Thoracic aorta (tissue), 2 donors: Measurements from ENCODE around the gene PRKCA. TPM values are rescaled to one million over a fixed set of nuclear protein-coding genes. Genes with fewer than 3 reads are reported as not detected.

Experiments
- ATAC-seq: fragments of 150-250 bp; one replicate; pipeline ENCODE4 v1.8.0; 2017; ENCODE audit warnings: low read depth; ENCODE audit not compliant: insufficient number of reproducible peaks, low FRiP score
- DNase-seq: peaks from one replicate; pipeline ENCODE4 v3.0.0-alpha.2; 2020; ENCODE audit warnings: low spot score
- H3K27ac ChIP-seq, 2 donors: fragments of 200-600 bp; sonication (generic); 1 replicate in 1 of 2; 2 replicates in 1 of 2; pipeline ENCODE4 v1.5.1; 2016; ENCODE audit warnings: mild to moderate bottlenecking in 2 of 2, moderate library complexity in 2 of 2
- H3K27me3 ChIP-seq: fragments of 200-600 bp; sonication (generic); replicated peaks from 2 replicates; pipeline ENCODE4 v1.6.0; 2016; ENCODE audit warnings: mild to moderate bottlenecking; ENCODE audit not compliant: insufficient read depth
- H3K36me3 ChIP-seq: fragments of 200-600 bp; sonication (generic); one replicate; pipeline ENCODE4 v1.5.1; 2016
- H3K4me1 ChIP-seq, 2 donors: fragments of 200-600 bp; sonication (generic); 1 replicate in 1 of 2; 2 replicates in 1 of 2; pipeline versions ENCODE4 v1.5.1 to v1.6.0; 2016; ENCODE audit warnings: low read depth in 2 of 2, mild to moderate bottlenecking in 1 of 2; ENCODE audit not compliant: control insufficient read depth in 1 of 2
- H3K4me3 ChIP-seq: fragments of 200-600 bp; sonication (generic); 2 replicates; pipeline ENCODE4 v1.5.1; 2016; ENCODE audit warnings: mild to moderate bottlenecking
- H3K9me3 ChIP-seq: fragments of 200-600 bp; sonication (generic); 2 replicates; pipeline ENCODE4 v1.5.1; 2016
- CTCF ChIP-seq: fragments of 200-600 bp; sonication (generic); IDR thresholded peaks from one replicate; pipeline ENCODE4 v1.5.1; 2019; ENCODE audit warnings: antibody characterized with exemption
- total RNA-seq, 2 donors: library from RNA; depleted of rRNA; stranded (reverse); fragments of >200 nt; gene quantifications; one replicate each; pipeline versions ENCODE4 v1.1.0 to v1.2.3, GENCODE V29; 2016

Gene PRKCA
- total RNA-seq, 2 donors from 2014 or later = 9.1 to 11.6 TPM

- Histone ChIP-seq H3K4me1 (no peaks in the 10 kb centered on the region), H3K27me3 (no peaks in the 10 kb centered on the region), H3K4me3 (no peak overlapping the region), H3K27ac (no peak overlapping the region), H3K9me3 (no peaks in the 10 kb centered on the region), H3K36me3 (no peaks in the 10 kb centered on the region)
- DNase-seq (no peak), ATAC-seq (no peak)
- no peak for TF ChIP-seq CTCF
These were observed 190.2 kb downstream of the PRKCA start for GRCh38 chr17:66492561-66493005.

GRCh38 chr17:66493283-66494019 lies 191.0 kb downstream of the PRKCA start:
- Histone ChIP-seq H3K4me1 (no peaks in the 10 kb centered on the region), H3K9me3 (no peaks in the 10 kb centered on the region), H3K4me3 (no peak overlapping the region), H3K27me3 (no peaks in the 10 kb centered on the region), H3K27ac (no peak overlapping the region), H3K36me3 (no peaks in the 10 kb centered on the region)
- ATAC-seq (no peak), DNase-seq (no peak)
- TF ChIP-seq CTCF = no peak

GRCh38 chr17:66494023-66494803 lies 191.8 kb downstream of the PRKCA start:
- no peak overlapping the region for H3K27ac ChIP-seq
- H3K4me3 ChIP-seq = no peak overlapping the region
- DNase-seq (no peak), ATAC-seq (no peak)
- H3K4me1 ChIP-seq = no peaks in the 10 kb centered on the region
- TF ChIP-seq CTCF = no peak
- no peaks in the 10 kb centered on the region for H3K36me3 ChIP-seq
- no peaks in the 10 kb centered on the region for H3K9me3 ChIP-seq
- no peaks in the 10 kb centered on the region for H3K27me3 ChIP-seq

GRCh38 chr17:66495035-66495434 lies 192.6 kb downstream of the PRKCA start:
- DNase-seq (no peak), ATAC-seq (no peak)
- Histone ChIP-seq H3K4me3 (no peak overlapping the region), H3K36me3 (no peaks in the 10 kb centered on the region), H3K27me3 (no peaks in the 10 kb centered on the region), H3K27ac (no peak overlapping the region), H3K4me1 (no peaks in the 10 kb centered on the region), H3K9me3 (no peaks in the 10 kb centered on the region)
- no peak for TF ChIP-seq CTCF

GRCh38 chr17:66496306-66496705 lies 193.9 kb downstream of the PRKCA start:
- Histone ChIP-seq H3K4me1 (no peaks in the 10 kb centered on the region), H3K27me3 (no peaks in the 10 kb centered on the region), H3K36me3 (no peaks in the 10 kb centered on the region), H3K9me3 (no peaks in the 10 kb centered on the region), H3K27ac (no peak overlapping the region), H3K4me3 (no peak overlapping the region)
- ATAC-seq (no peak), DNase-seq (no peak)
- no peak for TF ChIP-seq CTCF
